MCF 10A (cell line): ENCODE results near the gene PHYH. TPM values are rescaled to one million over a fixed set of nuclear protein-coding genes. Genes with fewer than 3 reads are reported as not detected.

Experiments used
- BruUV-seq: library from RNA; stranded (reverse); fragments of 400-500 nt; replicated peaks from 2 replicates; lab custom pipeline; 2021; lab: Mats Ljungman, UMichigan
- CTCF ChIA-PET: fragments of 300-600 bp; sonication (Branson Sonifier 250); formaldehyde crosslinking; extraction: SDS; loops from one replicate; lab custom pipeline; 2021; ENCODE audit warnings: antibody characterized with exemption, inconsistent platforms; lab: Yijun Ruan, JAX
- POLR2A ChIA-PET: fragments of 300-600, 350-650 bp; sonication (Branson Sonifier 250); formaldehyde crosslinking; extraction: SDS; loops from one replicate; lab custom pipeline; 2020; ENCODE audit warnings: antibody characterized with exemption, inconsistent platforms; lab: Yijun Ruan, JAX
- DNase-seq: peaks from one replicate; pipeline ENCODE4 v3.0.0-alpha.2; 2018; ENCODE audit not compliant: unreplicated experiment
- H3K27ac Mint-ChIP-seq: one replicate; pipeline ENCODE4 v1.8.0; 2022; ENCODE audit warnings: mild to moderate bottlenecking, low read depth, mixed read lengths; ENCODE audit not compliant: unreplicated experiment
- H3K27me3 Mint-ChIP-seq: one replicate; pipeline ENCODE4 v1.8.0; 2022; ENCODE audit warnings: mixed read lengths; ENCODE audit not compliant: insufficient read depth, unreplicated experiment
- H3K36me3 Mint-ChIP-seq: one replicate; pipeline ENCODE4 v1.8.0; 2022; ENCODE audit warnings: mild to moderate bottlenecking, moderate library complexity, mixed read lengths; ENCODE audit not compliant: insufficient read depth, unreplicated experiment
- H3K4me1 Mint-ChIP-seq: one replicate; pipeline ENCODE4 v1.8.0; 2022; ENCODE audit warnings: mixed read lengths; ENCODE audit not compliant: insufficient read depth, unreplicated experiment
- H3K4me3 Mint-ChIP-seq: one replicate; pipeline ENCODE4 v1.8.0; 2022; ENCODE audit warnings: mild to moderate bottlenecking, moderate library complexity, mixed read lengths; ENCODE audit not compliant: unreplicated experiment
- H3K9me3 Mint-ChIP-seq: one replicate; pipeline ENCODE4 v1.8.0; 2022; ENCODE audit warnings: mixed read lengths; ENCODE audit not compliant: unreplicated experiment
- CTCF ChIP-seq: fragments of 200-600 bp; IDR thresholded peaks from one replicate; pipeline ENCODE4 v1.8.0; 2022; ENCODE audit warnings: antibody characterized with exemption, mild to moderate bottlenecking; ENCODE audit not compliant: unreplicated experiment
- intact Hi-C: fragments of 100-400 bp; cut with micrococcal nuclease; formaldehyde crosslinking; loops from 2 replicates; pipeline ENCODE4 v1.14.1; 2022
- total RNA-seq: library from RNA; stranded (reverse); gene quantifications from 2 replicates; pipeline ENCODE4 v1.2.3, GENCODE V29; 2022

PHYH gene
- total RNA-seq, 1 experiment from 2014 or later = 9.8 TPM

DNA sequence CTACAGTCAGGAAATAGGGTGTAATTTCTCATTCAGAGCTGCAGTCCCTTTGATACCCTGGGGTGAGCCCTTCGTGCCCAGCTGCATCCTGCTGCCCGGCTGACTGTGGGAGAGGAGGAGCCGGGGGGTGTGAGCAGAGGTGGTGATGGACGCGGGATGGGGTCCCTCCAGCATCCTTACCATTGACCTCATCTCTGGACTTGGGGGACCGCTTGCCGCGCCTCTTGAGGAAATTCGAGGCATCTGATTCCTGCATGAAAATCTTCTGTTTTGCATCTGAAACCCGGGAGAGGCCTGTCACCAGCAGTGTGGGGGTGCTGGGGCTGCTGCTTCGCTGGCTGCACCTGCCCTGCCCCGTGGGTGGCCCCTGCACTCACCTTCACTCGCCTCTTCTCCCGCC is 66.5 kb downstream of the PHYH start:
- POLR2A ChIA-PET = no interaction called here
- no peak for TF ChIP-seq CTCF
- BruUV-seq = no TSS peak
- H3K27ac Mint-ChIP-seq = no peak overlapping the region
- no peaks in the 10 kb centered on the region for H3K4me1 Mint-ChIP-seq
- DNase-seq = no peak
- CTCF ChIA-PET = interaction anchor here (1.3 kb wide), 1 partner anchor 24 kb away, joined by 3 read pairs; no protein-coding TSS in a partner anchor
- H3K27me3 Mint-ChIP-seq = no peaks in the 10 kb centered on the region
- intact Hi-C loops = no loop called here
- no peak overlapping the region for H3K4me3 Mint-ChIP-seq
- H3K9me3 Mint-ChIP-seq = no peaks in the 10 kb centered on the region
- H3K36me3 Mint-ChIP-seq = peaks cover 3% of the 10 kb centered on the region

DNA sequence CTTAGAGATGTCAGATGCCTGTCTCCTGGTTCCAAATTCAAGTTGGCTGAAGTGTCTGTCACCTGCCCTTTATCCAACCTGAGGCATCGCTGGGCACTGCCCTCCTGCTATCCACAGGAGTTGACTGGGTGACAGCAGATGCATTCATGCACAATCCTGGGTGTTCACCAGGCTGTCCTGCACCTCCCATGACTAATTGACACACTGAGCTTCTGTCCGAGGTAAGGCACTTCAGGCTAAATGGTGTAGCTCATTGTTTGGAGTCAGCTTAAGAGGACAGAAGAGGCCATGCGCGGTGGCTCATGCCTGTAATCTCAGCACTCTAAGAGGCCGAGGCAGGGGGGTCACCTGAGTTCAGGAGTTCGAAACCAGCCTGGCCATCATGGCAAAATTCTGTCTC is 68.1 kb downstream of the PHYH start:
- no peak for TF ChIP-seq CTCF
- Mint-ChIP-seq H3K9me3 (no peaks in the 10 kb centered on the region), H3K4me3 (no peak overlapping the region), H3K36me3 (no peaks in the 10 kb centered on the region), H3K27me3 (no peaks in the 10 kb centered on the region), H3K4me1 (no peaks in the 10 kb centered on the region), H3K27ac (no peak overlapping the region)
- intact Hi-C loops = no loop called here
- BruUV-seq = no TSS peak
- ChIA-PET CTCF (no interaction called here), POLR2A (no interaction called here)
- no peak for DNase-seq

DNA sequence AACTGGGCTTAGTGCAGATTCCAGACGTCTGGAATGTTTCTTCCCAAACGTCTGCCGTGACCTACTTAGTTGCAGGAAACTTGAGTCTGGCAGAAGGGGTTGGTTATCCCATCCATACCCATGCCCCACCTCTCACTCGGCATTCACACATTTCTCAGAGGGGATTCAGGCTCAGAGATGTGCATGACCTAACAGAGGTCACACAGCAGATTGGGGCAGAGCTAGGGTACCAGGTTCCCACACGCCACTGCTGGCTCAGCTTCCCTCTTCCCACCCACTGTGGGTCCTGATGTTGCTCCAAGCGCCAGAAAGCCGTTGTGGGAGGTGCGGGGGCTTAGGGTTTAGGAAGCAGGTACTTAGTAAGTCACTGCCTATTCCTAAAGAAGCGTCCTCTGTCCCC is 68.7 kb downstream of the PHYH start:
- intact Hi-C loops = no loop called here
- DNase-seq = no peak
- no peak overlapping the region for H3K27ac Mint-ChIP-seq
- POLR2A ChIA-PET = no interaction called here
- no TSS peak for BruUV-seq
- H3K9me3 Mint-ChIP-seq = no peaks in the 10 kb centered on the region
- CTCF ChIA-PET = no interaction called here
- no peaks in the 10 kb centered on the region for H3K4me1 Mint-ChIP-seq
- no peak overlapping the region for H3K4me3 Mint-ChIP-seq
- no peaks in the 10 kb centered on the region for H3K27me3 Mint-ChIP-seq
- no peak for TF ChIP-seq CTCF
- no peaks in the 10 kb centered on the region for H3K36me3 Mint-ChIP-seq

Other genes starting within 250 kb of the PHYH start
- 79.6 and 109 TPM in 2 replicates for gene OPTN, start 199.9 kb downstream of the PHYH start, total RNA-seq
- gene MCM10, start 138.5 kb downstream of the PHYH start, total RNA-seq = 3.5 and 6.0 TPM in 2 replicates
- not detected in 2 replicates for gene UCMA, start 65.7 kb downstream of the PHYH start, total RNA-seq
- gene SEPHS1, start 48.2 kb upstream of the PHYH start, total RNA-seq = 44.8 and 60.8 TPM in 2 replicates
- gene BEND7, start 228.9 kb upstream of the PHYH start, total RNA-seq = 12.4 and 17.2 TPM in 2 replicates